HuH-7 (cell line): ENCODE data around the gene POLR2J2.
"Not testable (repeated sequence)": the region's sequence is repeated elsewhere in the genome, so short reads cannot be mapped to it uniquely, and the experiment has no call there.

Experiments
- DNase-seq: peaks from one replicate; pipeline ENCODE4 v3.0.0; 2011; ENCODE audit warnings: low spot score

Gene POLR2J2

DNA sequence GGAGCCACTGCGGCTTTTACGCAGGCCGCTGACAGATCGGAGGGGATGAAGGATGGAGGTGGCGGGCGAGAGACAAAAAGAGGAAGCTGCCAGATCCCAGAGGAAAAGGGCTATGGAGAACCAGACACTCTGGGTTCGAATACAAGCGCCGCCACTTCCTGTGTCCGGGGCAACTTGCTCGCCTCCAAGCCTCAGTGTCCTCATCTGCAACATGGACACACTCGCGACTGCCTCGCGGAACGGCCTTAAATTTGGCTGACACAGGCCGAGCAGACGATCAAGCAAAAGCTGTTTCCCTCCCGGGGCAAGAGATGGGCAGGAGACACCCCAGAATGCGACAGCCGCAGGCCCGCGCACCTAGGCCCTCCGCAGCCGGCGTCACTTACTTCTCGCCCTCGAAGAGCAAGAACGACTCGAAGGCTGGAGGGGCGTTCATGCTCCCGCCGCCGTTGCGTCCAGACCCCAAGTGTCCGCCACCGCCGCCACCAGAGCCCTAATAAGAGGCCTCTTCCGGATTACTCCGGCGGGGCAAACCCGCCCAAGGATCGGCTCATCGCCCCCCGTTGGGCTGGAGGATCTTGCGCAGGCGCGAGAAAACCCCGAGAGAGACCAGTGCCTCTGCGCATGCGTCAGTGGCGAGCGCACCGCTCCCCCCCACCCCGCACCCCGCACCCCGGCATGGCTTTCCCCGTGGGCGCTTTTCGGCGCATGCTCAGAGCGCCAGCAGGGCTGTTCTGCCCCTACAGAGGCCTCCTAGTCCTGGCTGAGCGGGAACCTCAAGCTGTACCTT, at the start of gene POLR2J2:
TSS of gene POLR2J2 (minus strand) at position 498 of the 790 bp plus-strand sequence. CDS start at position 436, 62 bp downstream.
- DNase-seq: peak; percentile 85

DNA sequence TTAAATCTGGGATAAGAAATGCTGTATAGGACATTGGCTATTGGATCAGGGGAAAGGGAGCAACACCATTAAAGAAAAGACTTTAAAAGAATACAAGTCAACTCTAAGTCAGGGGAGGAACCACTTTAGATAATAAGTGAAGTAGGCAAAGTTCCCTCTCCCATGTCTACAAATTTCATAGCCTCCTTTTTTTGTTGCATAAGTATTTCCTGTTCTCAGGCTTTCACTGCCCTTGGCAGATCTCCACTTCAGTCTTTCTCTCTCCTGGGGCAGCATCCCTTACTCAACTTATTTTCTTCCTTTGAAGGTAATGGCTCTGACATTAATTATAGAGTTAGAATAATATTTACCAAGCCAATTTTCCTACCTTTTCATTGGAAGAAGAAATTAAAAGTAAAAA, 47.0 kb upstream of the POLR2J2 start:
- not testable (repeated sequence) for DNase-seq

DNA sequence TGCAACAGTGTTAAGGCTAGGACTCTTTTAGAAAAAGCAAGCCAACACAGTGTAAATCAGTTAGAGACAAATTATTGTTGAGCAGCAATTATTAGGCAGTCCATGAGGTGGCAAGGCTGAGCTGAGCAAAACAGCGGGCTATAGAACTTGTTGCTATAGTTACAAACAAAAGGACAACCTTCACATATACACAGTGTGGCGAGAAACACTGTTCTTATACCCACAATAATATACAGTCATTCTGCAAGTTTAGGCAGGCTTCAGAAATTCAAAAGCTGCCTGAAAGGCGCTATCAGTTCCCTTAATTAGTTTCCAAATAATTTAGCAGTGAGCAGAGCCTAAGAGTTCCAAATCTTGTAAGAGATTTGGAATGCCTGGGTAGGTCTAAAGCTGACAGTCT, 44.3 kb upstream of the POLR2J2 start:
- not testable (repeated sequence) for DNase-seq

DNA sequence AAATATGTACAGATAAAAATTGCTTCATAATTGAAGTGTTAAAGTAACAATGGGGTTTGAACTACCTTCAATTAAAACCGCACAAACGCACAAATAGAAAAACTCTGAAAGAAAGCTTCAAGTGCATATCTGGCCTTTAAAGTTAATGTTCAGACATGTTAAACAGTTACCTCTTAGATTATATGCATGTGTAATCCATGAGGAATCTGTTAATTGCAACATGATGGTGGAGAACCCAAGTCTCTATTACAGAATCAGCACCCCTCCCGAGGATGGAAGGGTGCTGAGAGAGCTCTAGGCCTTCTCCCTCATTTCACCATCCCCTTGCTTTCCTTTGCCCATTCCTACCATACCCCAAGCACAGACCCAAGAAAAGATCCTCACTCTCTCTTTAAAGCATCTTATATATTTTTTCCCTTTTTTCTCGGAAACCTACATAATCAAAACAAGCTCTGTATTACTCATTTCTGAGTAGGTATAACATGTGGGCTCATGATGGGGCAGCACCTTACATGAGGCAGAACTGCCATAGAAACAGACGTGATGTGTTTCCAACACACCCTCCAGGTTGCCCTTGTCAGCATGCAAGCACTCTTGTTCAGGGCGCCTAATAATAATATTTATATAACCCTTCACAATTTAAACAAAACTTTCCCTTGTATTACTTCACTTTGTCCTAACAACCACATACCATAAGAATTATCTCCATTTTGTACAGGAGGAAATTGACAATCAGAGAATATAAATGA, 43.5 kb upstream of the POLR2J2 start:
- DNase-seq: not testable (repeated sequence)

DNA sequence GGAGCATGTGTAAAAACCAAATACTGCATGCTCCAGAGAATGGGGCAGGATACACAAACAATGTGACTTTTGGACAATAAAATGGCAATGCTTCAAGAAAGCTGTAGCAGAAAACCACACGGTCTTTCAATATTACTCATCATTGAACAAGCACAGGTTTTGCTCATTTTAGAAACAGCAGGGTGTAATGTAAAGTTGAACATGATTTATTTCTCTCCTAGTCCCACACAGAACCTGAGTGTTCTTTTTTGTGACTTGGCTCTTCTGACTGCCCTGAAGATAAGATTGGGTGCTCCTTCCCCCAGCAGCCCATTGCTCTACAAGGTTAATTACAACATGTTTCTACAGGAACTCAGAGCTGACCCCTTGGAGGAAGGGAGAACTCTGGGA, 42.2 kb upstream of the POLR2J2 start:
- not testable (repeated sequence) for DNase-seq

DNA sequence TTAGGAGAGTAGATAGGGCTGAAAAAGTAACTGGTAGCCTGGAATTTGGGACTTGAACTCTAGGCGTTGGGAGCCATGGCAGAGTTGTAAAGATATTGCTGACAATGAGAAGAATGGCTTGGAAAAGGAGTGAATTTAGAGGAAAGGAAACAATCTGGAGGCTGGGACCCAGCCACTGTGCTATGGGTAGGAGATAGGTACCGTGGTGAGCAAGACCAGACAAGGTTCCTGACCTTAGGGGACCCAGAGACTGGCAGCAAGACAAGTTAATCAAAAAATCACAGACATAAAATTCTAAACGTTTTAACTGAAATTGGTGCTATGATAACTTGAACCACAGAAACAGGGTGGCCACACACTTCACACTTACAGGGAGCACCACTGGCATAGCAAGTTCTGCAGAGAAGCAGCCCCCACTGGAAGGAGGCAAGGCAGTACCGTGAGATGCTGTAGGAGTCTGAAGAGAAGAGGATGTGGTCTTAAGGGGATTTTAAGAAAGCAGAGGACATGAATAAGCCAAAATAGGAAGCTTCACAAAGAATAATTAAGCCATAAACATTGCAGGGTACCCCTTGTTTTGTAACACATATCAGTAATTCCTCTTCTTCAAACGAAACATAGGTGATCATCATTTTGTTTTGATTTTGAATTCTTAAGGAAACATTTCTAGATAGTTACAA, 41.7 kb upstream of the POLR2J2 start:
- DNase-seq: not testable (repeated sequence)

DNA sequence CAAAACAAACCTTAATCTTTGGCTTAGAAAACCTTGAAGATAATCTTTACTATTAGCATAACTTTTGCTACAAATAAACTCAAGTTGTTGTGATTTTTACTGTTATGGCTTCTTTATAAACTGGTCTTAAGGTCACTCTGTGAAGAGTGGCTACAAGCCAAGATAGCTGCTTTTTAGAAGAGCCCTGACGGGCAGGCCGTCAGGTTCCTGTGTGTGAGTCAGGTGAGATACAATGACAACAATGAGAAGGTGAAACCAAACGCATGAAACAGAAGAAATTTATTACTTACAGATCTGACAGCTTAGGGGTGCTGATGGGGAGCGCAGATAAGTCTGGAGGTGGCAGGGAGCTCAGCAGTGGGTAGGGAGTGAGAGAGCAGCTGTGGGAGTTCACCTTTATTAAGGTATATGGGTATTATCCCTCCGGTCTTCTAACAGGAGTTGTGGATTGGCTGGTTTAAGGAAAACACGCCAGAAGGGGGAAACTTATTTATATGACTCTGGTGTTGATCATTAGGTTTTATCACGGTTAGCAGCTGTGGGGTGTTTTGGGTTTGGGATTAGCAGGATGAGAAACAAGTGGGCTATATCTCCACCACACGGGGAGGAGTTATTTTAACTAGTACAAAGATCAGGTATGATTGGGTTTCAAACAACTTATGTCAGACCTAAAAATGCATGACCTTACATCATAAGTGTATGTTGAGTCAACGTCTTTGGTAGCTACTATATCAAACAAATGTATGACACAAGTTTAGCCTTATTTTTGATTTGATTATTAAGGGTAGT, 27.7 kb upstream of the POLR2J2 start:
- DNase-seq: not testable (repeated sequence)

DNA sequence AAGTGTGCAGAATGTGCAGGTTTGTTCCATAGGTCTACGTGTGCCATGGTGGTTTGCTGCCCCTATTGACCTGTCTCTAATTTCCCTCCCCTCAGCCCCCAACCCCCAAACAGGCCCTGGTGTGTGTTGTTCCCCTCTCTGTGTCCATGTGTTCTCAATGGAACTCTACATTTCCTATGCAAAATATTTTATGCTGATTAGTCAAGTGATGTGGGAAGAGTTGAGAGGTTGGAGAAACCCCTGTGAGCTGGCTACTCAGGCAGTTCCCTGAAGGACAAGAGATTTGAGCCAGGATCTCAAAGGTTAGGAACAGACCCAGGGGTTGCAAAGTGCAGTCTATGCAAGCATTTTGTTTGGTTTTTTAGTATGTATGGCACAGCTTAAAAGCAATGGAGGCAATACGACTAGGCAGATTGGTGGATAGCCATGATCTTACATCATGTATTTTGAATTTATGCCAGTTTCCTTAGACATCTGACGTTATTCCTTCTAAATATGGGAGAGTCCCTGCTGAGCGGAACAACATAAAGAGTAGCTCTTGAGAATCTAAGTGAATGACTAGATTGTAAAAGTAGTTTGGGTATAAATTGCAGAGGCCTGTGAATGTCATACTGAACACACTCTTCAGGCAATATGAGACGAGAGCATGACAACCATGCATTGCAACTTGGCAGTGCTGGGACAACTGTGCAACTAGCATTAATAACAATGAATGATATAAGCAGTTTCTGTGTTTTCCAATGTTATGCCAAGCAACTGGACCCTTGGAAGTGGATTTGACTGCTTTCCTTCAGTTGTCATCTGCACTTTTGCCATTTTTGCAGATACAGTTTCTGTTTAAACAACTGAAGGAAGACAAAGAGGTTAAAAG, 26.4 kb upstream of the POLR2J2 start:
- DNase-seq: not testable (repeated sequence)

DNA sequence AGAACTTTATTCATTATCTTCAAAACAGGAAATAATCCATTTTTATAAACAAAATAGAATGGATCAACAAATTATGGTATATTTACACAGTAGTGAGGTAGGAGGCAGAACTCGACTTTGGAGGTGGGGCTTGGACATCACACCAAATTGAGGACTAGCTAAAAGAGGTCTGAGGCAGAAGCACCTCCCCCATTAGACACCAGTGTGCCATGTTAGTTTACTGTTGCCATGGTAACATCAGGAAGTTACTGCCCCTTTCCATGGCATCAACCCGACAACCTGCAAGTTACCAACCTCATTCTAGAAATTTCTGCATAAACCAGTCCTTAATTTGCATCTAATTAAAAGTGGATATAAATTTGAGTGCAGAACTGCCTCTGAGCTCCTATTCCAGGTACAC, 24.5 kb upstream of the POLR2J2 start:
- DNase-seq: not testable (repeated sequence)

DNA sequence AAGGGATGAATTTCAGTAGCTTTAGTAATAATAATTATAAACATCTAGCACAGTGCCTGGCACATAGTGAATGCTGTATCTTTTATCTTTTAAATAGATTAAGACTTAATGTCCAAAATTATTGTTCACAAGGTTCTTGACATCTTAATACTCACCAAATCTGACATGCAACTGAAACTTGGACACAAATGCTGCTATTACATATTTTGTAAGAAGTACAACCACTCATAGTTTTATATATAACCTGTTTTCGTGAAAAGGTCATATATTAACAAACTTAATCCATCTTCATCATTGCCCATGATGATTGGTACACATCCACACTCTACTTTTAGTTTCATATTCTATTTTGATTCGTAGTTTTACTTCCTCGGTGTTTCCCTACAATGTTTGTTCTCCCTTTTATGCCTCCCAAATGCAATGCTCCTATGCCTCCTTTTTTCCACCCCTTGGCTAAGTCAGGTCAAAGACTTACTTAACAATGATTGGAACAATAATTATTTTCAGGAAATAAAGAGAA, 23.6 kb upstream of the POLR2J2 start:
- DNase-seq: not testable (repeated sequence)

DNA sequence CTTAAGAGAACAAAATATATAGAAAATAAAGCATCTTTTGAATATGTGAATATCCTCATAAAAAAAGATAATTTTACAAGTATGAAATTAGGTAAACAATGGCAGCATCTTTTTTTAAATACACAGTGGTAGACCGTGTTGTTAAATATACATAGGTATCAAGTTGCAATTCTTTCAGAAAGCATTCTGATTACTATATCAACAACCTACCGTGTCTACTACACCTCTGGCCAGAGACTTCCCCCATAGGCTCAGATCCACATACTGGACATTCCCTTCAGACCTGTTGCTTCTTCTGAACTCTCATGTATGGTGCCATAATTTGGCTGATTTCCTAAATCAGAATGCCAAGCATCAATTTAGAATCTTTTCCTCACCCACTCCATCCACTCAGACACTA, 22.5 kb upstream of the POLR2J2 start:
- DNase-seq: not testable (repeated sequence)

DNA sequence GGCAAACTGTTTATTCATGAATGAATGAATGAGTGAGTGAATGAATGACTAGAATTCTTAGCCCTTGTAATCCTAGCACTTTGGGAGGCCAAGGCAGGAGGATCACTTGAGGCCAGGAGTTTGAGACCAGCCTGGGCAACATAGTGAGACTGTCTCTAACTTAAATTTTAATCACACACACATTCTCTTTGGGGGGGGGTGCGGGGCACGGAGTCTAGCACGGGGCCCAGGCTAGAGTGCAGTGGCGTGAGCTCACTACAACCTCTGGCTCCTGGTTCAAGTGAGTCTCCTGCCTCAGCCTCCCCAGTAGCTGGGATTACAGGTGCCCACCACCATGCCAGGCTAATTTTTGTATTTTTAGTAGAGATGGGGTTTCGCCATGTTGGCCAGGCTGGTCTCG, 19.1 kb upstream of the POLR2J2 start:
- not testable (repeated sequence) for DNase-seq

DNA sequence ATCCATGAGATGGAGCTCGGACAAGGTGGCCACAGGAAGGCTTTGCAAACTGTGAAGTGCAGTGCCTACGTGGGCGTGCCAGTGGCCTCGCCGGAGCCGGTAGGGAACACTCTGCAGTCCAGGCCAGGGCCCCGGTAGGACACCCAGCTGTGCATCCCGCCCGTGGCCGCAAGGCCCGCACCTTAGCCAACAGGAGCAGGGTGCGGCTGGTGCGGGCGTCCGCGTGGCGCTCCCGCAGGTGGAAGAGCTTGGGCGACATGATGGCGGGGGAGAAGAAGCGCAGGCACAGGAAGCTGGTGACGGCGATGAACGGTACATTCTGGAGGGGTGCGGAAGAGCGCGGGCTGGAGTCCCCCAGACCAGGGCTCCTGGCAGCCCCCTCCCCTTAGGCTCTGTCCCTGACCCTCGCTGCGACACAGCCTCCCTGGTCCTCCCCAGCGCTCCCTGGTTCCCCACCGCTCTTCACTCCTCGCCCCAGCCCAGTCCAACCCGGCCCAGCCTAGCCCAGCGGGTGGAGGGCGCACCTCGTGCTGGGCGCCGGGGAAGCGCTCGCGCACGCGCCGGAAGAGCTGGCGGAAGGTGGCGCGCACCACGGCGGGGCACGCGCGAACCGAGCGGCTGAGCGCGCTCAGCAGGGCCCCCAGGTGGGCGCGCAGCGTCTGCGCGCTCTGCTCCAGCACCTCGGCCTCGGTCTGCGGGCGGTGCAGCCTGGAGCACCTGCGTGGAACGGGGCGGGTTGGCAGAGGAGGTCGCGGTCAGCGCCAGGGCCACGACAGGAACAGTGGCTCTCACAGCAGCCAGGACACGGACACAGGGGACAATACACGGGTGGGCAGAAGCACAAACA, 18.2 kb upstream of the POLR2J2 start:
- DNase-seq: not testable (repeated sequence)

DNA sequence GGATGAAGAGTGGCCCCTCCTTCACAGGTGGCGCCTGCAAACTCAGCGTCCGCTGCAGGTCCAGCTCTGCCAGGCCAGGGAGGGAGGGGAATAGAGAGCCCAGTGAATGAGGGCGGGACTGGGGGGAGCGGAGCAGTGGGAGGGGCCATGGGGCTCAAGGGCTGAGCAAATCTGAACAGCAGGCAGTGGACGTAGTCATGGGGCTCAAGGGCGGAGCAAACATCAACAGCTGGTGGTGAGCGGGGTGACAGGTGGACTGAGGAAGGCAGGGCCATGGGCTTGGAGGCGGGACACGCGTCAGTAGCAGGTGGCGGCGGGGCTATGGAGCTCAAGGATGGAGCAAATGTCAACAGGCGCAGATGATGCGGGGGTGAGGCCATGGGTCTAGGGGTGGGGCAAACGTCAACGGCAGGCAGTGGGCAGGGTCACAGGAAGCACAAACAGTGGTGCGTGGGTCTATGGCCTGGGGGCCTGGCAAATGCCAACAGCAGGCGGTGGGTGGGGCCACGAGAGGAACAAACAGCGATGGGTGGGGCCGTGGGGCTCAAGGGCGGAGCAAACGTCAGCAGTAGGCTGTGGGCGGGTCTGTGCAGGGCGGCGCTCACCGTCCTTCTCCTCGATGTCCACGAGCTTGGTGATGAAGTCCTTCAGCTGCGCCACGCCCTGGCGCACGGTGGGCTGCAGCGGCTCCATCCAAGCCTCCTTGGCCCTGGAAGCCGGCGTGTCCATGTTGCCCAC, 17.0 kb upstream of the POLR2J2 start:
- DNase-seq: not testable (repeated sequence)

DNA sequence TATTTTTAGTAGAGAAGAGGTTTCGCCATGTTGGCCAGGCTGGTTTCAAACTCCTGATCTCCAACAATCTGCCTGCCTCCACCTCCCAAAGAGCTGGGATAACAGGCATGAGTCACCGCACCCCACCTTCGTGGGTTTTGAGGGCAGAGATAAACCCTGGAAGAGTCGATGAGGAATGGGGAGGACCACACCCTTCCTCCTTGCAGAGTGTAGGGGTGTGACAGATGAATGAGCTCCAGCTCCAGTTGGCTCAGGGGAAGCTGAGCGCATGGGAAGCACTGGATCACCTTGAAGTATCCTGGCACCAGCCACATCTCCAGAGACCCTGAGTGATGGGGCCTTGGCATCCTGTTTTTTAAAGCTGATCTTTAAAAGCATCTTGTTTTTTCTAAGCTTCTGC, 11.1 kb upstream of the POLR2J2 start:
- DNase-seq: not testable (repeated sequence)

DNA sequence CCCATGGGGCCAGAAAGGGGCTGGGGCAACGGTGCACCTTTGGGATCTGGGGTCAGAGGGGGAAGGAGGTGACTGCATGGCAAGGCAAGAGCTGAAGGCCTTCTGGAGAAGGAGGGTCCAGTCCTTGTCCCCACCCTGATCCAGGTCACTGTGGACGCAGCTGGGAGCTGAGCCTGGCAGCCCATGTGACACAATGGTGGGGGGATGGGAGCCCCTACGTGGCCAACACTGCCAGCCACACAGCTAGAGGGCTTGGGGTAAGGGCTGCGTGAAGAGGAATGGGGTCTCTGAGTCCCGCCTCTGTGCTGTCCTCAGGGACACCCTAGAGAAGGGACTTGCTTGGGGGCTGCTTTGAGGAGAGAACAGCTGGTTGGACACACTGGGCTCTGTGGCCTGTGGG, 9.3 kb upstream of the POLR2J2 start:
- not testable (repeated sequence) for DNase-seq

DNA sequence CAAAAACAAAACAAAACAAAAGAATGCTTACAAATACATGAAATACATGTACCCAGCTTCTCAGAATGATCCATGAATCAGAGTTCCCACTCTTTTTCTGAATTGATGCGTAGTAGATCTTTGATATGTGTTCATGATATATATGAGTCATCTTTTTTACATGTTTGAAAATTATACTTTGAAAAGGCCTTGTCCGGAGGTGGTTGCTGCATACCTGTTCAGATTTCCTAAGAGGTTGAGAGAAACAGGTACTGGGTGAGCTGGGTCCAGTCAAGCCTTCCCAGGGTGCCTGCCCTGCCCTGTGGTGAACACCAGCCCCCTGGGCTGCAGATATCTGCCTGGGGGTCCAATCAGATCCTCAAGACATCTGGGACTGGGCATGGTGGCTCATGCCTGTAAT, 4.1 kb upstream of the POLR2J2 start:
- not testable (repeated sequence) for DNase-seq

DNA sequence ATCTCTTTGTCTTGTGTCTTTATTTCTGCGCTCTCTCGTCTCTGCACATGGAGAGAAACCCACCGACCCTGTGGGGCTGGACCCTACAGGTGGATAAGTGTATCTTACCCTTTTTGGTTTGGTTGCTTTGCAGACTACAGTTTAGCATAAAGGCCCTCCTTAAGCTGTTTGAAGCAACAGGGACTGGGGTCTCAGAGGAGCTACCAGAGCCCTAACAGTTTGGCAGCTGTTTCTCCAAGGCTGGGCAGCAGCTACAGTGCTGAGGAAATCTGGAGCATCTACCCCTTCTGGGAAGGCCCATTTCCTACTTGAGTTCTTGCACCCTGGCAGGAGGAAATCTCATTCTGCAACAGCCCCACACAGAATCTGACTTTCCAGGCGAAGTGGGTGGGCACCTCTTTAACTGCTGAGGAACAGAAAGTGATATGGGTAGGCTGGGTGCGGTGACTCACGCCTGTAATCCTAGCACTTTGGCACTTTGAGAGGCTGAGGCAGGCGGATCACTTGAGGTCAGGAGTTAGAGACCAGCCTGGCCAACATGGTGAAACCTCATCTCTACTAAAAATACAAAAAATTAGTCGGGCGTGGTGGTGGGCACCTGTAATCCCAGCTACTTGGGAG, 2.1 kb upstream of the POLR2J2 start:
- DNase-seq: not testable (repeated sequence)

DNA sequence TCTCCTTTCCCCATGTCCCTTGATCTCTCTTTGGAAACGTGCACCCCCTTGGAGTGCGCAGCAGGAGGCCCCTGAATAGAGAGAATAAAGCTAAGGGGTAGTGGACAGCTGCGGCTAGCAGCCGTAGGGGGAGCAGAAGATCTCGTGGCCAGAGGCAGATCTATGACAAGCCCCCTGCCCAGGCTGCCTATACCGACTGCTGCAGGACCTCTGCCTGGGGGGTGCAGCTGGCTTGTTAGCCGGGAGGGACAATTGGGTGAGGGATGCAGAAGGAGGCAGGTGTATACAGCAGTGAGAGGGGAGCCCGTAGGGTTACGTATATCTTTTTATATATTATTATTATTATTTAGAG, 469 bp upstream of the POLR2J2 start:
- not testable (repeated sequence) for DNase-seq
